ENCODE data around the gene SLC15A2. TPM values are rescaled to one million over a fixed set of nuclear protein-coding genes. Genes with fewer than 3 reads are reported as not detected.
A peak's percentile ranks its signal among the peaks of the same experiment; 100 is the strongest.

Gene SLC15A2
- total RNA-seq, 6 experiments from 2014 or later, result 0.09 to 0.35 (median 0.14) TPM; not detected in 1

DNA sequence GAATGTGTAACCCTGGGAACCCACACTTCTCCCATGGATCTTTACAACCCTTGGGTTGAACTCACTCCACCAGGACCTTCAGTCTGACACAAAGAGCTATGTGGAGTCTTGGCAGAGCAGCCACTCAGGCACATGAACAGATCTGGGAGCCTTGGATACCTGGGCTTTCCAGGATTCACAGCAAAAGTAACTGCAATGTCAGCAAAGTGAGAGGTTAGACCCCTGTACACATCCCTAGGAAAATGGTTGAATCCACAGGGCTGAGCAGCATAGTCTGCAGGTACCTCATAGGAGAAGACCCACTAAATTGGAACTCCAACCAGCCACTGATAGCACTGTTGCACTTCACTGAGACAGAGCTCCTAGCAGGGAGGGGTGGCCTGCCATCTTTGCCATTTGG is 68.2 kb downstream of the SLC15A2 start:
- Mint-ChIP-seq H3K4me1 (ENCODE audit: low read depth) (no peaks in the 10 kb centered on the region), H3K27ac (no peak overlapping the region), H3K36me3 (ENCODE audit: low read depth) (no peaks in the 10 kb centered on the region), H3K9me3 (no peaks in the 10 kb centered on the region), H3K4me3 (no peak overlapping the region), H3K27me3 (ENCODE audit: insufficient read depth) (peaks cover 14% of the 10 kb centered on the region)
- DNase-seq, result no peak
- TF ChIP-seq, protein P1, sequence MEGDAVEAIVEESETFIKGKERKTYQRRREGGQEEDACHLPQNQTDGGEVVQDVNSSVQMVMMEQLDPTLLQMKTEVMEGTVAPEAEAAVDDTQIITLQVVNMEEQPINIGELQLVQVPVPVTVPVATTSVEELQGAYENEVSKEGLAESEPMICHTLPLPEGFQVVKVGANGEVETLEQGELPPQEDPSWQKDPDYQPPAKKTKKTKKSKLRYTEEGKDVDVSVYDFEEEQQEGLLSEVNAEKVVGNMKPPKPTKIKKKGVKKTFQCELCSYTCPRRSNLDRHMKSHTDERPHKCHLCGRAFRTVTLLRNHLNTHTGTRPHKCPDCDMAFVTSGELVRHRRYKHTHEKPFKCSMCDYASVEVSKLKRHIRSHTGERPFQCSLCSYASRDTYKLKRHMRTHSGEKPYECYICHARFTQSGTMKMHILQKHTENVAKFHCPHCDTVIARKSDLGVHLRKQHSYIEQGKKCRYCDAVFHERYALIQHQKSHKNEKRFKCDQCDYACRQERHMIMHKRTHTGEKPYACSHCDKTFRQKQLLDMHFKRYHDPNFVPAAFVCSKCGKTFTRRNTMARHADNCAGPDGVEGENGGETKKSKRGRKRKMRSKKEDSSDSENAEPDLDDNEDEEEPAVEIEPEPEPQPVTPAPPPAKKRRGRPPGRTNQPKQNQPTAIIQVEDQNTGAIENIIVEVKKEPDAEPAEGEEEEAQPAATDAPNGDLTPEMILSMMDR (IDR thresholded peaks at IDR 0.05), result no peak

DNA sequence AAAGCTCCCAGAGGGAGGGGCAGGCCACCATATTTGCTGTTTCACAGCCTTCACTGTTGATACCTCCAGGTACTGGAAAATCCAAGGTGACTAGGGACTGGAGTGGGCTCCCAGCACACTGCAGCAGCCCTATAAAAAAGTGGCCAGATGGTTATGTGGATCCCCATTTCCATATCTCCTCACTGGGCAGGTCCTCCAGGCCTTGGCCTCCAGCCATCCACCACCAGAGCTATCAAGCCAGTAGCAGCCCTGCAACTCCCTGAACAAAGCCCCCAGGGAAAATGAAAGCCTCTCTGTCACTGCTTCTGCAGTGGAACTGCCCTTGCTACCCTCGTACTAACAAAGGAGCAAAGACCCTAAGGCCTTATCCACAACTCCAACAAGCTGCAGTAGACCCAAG is 69.4 kb downstream of the SLC15A2 start:
- H3K9me3 Mint-ChIP-seq, result no peaks in the 10 kb centered on the region
- no peak for DNase-seq
- no peaks in the 10 kb centered on the region for H3K36me3 Mint-ChIP-seq (ENCODE audit: low read depth)
- no peak overlapping the region for H3K27ac Mint-ChIP-seq
- TF ChIP-seq, protein P1 (IDR thresholded peaks at IDR 0.05), result no peak
- H3K4me3 Mint-ChIP-seq, result no peak overlapping the region
- H3K27me3 Mint-ChIP-seq (ENCODE audit: insufficient read depth), result peaks cover 11% of the 10 kb centered on the region
- H3K4me1 Mint-ChIP-seq (ENCODE audit: low read depth), result no peaks in the 10 kb centered on the region

DNA sequence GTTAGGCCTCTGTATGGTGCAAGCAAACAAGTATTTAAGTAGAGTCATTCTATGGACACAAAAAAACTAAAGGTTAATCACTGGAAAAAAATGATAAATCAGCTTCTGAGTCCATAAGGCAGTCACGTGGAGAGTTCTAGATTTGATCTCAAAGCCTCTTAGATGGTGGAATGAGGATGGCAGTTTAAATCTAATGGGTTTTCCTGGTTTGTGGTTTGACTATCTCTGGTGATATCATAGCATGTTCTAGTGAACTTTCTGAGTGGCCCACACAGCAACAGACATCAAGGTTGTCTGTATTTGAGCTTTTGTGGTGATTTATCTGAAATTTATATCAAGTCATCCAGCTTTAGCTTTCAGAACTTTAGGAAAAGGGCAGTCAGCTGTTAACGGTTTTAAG is 75.4 kb downstream of the SLC15A2 start:
- H3K4me3 Mint-ChIP-seq, result no peak overlapping the region
- H3K36me3 Mint-ChIP-seq (ENCODE audit: low read depth), result no peaks in the 10 kb centered on the region
- H3K9me3 Mint-ChIP-seq, result peaks cover 2% of the 10 kb centered on the region; the same call in 1 of the 2 replicates
- H3K27ac Mint-ChIP-seq, result no peak overlapping the region
- no peak for DNase-seq
- H3K27me3 Mint-ChIP-seq (ENCODE audit: insufficient read depth), result peaks cover 15% of the 10 kb centered on the region; the same call in 1 of the 2 replicates
- TF ChIP-seq, protein P1 (IDR thresholded peaks at IDR 0.05), result no peak
- peaks cover 16% of the 10 kb centered on the region for H3K4me1 Mint-ChIP-seq (ENCODE audit: low read depth)

DNA sequence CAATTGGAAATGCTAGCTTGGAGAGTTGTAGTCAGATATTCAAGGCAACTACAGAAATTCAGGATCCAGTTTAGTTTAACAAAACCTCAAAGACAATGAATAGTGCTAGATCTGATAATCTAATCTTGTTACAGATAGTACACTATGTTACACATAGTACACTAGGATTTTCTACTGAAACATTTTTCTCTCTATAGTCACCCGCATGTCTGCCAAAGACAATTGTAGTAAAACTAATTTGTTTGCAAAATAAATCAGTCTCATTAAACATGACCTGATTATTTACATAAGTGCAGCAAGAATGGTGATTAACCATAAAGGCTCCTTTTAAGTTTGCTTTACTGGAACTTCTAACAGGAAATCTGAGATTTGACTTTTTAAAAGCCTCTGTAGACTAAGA is 75.8 kb downstream of the SLC15A2 start:
- H3K36me3 Mint-ChIP-seq (ENCODE audit: low read depth), result no peaks in the 10 kb centered on the region
- TF ChIP-seq, protein P1 (IDR thresholded peaks at IDR 0.05), result no peak
- peak; percentile 68 for DNase-seq
- no peak overlapping the region for H3K4me3 Mint-ChIP-seq
- H3K27ac Mint-ChIP-seq, result no peak overlapping the region
- H3K27me3 Mint-ChIP-seq (ENCODE audit: insufficient read depth), result peaks cover 17% of the 10 kb centered on the region; the same call in 1 of the 2 replicates
- H3K4me1 Mint-ChIP-seq (ENCODE audit: low read depth), result peaks cover 16% of the 10 kb centered on the region
- peaks cover 6% of the 10 kb centered on the region; the same call in 1 of the 2 replicates for H3K9me3 Mint-ChIP-seq

DNA sequence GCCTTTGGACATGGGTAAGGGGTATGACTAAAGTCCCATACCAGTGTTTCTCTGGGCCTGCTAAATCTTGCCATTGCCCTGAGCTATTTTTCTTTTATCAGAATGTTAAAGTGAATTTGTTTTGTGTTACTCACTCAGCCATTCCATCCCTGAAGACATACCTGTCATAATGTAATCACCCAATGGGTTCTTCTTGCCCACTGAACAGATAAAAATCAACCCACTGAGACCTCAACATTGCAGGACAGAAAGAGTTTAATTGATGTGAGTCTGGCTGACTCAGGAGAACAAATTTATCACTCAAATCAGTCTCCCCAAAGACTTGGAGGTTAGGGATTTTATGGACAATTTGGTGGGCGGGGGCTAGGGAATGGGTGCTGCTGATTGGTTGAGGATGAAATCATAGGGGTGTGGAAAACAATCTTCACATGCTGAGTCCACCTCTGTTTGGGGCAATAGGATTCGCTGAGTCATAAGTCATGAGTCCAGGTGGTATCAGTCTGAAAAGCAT is 80.5 kb downstream of the SLC15A2 start:
- no peaks in the 10 kb centered on the region; the same call in 1 of the 2 replicates for H3K36me3 Mint-ChIP-seq (ENCODE audit: low read depth)
- no peak overlapping the region for H3K4me3 Mint-ChIP-seq
- H3K4me1 Mint-ChIP-seq (ENCODE audit: low read depth), result peaks cover 12% of the 10 kb centered on the region
- TF ChIP-seq, protein P1 (IDR thresholded peaks at IDR 0.05), result no peak
- no peak overlapping the region for H3K27ac Mint-ChIP-seq
- peaks cover 7% of the 10 kb centered on the region; the same call in 1 of the 2 replicates for H3K9me3 Mint-ChIP-seq
- H3K27me3 Mint-ChIP-seq (ENCODE audit: insufficient read depth), result peaks cover 16% of the 10 kb centered on the region
- no peak for DNase-seq
